ENCODE data around the gene HTT-AS. TPM values are rescaled to one million over a fixed set of nuclear protein-coding genes. Genes with fewer than 3 reads are reported as not detected.
"Not testable (repeated sequence)": the region's sequence is repeated elsewhere in the genome, so short reads cannot be mapped to it uniquely, and the experiment has no call there.

Gene HTT-AS
- not detected for total RNA-seq

DNA sequence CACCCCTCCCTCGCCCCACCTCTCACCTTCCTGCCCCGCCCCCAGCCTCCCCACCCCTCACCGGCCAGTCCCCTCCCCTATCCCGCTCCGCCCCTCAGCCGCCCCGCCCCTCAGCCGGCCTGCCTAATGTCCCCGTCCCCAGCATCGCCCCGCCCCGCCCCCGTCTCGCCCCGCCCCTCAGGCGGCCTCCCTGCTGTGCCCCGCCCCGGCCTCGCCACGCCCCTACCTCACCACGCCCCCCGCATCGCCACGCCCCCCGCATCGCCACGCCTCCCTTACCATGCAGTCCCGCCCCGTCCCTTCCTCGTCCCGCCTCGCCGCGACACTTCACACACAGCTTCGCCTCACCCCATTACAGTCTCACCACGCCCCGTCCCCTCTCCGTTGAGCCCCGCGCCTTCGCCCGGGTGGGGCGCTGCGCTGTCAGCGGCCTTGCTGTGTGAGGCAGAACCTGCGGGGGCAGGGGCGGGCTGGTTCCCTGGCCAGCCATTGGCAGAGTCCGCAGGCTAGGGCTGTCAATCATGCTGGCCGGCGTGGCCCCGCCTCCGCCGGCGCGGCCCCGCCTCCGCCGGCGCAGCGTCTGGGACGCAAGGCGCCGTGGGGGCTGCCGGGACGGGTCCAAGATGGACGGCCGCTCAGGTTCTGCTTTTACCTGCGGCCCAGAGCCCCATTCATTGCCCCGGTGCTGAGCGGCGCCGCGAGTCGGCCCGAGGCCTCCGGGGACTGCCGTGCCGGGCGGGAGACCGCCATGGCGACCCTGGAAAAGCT is at the start of gene HTT-AS, which contains the start of gene HTT:
Gene HTT-AS, minus strand, starts transcription at position 461 of the 768 bp plus-strand sequence.
Gene HTT, plus strand, starts transcription at position 604 of the 768 bp plus-strand sequence. Its CDS starts 145 bp downstream, at position 749.
- peak; percentile 99 for DNase-seq

DNA sequence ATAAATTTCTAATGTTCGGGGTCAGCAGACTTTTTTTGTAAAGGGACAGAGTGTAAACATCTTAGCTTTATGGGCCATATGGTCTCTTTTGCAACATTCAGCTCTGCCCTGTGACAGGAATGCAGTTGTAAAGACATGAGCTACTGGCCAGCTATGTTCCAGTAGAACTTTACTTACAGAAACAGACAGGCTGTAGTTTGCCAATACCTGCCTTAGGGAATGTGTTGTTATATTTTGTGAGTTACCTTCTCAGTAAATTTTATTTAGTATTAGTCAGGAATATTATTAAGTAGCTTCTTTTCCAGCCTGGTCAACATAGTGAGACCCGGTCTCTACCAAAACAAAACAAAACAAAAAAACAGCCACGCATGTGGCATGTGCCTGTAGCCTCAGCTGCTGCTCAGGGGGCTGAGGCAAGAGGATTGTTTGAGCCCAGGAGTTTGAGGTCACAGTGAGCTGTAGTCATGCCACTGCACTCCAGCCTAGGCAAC is 48.9 kb upstream of the HTT-AS start:
- no peak for DNase-seq

DNA sequence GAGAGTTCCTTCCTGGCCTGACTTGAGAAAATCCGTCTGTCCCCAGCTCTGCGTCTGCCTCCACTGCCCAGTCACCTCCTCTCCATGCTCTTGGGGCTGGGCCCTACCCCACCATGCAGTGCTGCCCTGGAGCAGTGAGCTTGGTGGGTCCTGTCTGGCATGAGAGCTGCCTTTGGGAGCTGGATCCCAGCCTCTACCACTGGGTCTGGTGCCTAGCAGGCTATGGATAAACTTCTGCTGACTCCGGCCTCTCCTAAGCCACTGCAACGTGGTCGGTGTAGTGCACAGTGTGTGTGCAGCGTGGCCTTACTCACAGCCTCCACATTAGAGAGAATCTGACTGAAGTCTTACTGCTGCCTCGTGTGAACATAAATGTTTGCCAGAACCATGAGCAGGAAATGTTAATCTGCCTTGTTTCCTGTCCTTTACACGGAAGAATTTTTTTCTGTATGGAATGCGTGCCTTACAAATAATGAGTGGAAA is 47.8 kb upstream of the HTT-AS start:
- no peak for DNase-seq

DNA sequence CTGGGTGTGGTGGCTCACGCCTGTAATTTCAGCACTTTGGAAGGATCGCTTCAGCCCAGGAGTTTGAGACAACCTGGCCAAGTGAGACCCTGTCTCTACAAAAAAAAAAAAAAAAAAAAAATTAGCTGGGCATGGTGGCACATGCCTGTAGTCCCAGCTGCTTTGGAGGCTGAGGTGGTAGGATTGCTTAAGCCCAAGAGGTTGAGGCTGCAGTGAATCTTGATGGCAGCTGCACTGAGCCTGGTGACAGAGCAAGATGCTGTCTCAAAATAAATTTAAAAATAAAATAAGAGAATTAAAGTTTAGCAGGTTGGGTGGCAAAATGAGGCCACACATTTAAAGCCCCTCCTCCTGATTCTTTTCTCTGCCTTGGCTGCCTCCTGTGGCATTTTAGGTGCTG is 47.3 kb upstream of the HTT-AS start:
- no peak for DNase-seq

DNA sequence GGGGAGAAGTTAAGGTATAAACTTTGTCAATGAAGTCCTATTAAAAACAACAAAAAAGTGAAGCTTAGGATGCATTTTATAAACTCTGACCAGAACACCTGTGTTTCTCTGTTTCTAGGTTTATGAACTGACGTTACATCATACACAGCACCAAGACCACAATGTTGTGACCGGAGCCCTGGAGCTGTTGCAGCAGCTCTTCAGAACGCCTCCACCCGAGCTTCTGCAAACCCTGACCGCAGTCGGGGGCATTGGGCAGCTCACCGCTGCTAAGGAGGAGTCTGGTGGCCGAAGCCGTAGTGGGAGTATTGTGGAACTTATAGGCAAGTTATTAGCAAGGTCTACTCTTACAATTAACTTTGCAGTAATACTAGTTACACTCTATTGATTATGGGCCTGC is 46.8 kb upstream of the HTT-AS start:
- no peak for DNase-seq

DNA sequence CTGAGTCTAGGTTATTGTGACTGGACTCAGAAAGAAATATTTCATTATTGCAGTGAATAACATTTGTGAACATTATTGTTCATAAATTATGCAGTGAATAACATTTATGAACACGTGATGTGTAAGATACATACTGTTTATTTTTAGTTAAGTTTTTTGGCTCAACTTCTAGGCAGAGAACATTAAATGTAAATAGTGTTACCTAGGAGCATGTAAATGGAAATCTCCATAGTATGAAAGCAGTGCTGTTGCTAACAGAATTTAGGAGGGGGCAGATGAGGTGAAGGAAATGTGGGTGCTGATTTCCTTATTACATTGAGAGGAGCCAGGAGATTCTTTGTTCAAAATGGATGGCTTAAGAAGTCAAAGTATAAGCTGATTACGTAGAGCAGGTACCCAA is 45.1 kb upstream of the HTT-AS start:
- DNase-seq, result no peak

DNA sequence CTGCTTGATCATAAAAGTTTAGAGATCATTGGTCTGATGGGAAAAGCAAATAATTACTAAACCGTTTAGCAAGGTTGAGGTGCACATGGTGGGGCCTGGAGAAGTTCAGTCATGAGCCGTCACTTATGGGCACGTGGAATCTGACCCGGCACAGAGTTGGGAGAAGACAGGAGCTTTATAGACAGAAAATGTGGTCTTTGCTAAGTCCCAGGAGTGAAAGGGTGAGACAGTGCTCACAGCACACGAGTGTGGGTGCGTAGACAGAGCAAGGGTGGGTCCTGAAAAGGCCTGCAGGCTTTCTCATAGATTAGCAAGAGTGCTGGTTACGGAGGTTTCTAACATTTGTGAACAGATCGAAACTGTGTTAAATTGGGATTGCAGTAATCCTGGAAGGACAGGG is 44.0 kb upstream of the HTT-AS start:
- no peak for DNase-seq

DNA sequence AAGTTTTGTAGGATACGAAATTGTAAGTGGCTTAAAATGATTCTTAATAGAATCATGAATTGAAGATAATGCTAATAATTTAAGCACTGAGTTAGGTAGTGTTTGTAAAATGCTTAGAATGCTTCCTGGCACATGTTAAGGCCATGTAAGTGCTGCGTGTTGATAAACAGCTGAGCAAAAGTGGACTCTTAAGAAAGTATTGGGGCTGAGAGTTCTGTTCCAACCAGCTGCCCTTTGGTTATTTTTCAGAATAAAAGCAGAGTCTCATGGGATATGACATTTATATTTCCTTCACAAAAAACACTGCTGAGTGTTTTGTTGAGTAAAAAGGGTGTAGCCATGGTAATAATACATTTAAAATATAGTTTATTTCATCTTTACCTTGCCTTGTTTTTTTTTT is 42.6 kb upstream of the HTT-AS start:
- no peak for DNase-seq

DNA sequence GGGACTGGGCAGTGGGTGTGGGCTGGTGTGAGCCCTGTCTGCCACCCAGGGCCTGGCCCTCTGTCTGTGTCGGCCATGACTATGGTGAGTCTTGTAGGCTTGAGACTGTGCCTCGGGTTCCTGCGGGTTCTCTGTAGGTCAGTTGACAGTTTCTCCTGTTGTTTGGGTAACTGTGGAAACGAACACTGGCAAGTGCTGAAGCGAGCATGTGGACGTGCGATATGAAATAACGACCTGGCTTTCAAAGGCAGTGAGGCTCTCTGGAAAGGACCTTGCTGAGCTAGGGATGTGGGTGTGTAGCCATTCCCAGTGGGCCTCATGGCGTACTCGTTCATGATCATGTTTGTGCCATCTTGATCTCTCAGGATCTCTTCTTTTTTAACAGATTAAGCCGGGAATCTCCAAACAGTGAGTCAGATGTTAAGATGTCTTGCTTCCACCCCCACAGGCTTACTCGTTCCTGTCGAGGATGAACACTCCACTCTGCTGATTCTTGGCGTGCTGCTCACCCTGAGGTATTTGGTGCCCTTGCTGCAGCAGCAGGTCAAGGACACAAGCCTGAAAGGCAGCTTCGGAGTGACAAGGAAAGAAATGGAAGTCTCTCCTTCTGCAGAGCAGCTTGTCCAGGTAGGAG is 41.4 kb upstream of the HTT-AS start:
- no peak for DNase-seq

DNA sequence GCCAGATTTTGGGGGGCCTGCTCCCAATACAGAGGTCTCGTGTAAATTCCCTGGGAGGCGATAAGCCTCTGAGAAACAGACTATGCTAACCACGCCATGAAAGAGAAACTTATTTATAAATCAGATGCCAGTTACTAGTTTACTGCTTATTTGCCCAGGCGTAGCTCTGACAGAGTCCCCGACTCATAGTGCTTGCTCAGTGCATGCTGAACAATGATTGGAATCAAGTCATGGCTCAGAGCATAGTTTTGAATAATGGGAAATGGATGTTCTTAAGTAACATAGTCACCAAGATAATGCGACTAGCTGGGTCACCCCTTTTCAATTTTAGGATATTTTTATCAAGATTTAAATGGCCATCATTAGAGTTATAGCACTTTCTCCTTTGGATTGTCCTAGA is 40.0 kb upstream of the HTT-AS start:
- no peak for DNase-seq

DNA sequence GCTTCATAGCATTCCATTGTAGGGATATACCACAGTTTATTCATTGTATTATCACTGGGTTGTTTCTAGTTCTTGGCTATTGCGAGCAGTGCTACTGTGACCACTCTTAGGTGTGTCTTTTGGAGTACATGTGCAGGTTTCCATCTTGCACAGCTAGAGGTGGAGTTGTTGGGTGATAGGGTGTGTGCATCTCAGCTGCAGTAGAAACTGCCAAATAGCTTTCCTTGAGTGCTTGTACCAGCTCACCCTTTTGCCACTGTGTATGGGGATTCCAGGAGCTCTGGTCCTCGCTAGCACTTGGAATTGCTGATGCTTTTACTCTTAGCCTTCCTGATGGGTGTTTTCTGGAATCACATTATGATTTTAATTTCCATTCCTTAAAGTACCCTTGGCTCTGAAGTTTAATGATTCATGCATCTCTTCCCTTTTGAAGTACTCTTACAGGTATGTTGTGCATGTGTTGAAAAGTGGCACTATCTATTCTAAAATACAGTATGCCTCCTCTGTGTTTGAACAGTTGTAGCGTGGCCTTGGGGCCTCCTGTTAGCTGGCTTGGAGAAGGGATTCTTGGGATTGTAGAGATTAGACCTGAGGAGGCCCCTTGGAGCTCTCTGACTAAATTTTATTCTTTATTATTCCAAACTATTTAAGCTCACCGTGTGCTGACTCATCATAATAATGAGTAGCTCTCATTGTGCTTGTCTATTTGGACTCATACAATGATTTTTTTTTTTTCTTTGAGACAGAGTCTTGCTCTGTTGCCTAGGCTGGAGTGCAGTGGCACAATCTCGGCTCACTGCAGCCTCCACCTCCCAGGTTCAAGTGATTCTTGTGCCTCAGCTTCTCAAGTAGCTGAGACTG is 38.5 kb upstream of the HTT-AS start:
- DNase-seq, result no peak

DNA sequence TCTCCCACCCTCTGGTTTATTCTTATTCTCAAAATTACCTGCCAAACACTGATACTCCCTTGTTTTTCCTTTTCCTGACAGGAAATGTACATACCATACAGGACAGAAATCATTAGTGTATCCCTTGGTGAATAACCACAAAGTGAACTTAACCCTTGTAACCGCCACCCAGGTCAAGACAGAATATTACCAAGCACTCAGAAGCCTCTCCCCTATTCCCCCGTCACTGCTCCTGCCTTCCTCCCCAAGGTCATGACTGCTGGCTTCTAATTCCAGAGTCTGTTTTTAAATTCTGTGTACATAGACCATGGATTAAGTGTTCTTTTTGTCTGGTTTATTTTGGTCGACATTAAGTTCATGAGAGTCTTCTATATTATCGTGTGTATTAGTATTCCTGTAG is 37.9 kb upstream of the HTT-AS start:
- no peak for DNase-seq

DNA sequence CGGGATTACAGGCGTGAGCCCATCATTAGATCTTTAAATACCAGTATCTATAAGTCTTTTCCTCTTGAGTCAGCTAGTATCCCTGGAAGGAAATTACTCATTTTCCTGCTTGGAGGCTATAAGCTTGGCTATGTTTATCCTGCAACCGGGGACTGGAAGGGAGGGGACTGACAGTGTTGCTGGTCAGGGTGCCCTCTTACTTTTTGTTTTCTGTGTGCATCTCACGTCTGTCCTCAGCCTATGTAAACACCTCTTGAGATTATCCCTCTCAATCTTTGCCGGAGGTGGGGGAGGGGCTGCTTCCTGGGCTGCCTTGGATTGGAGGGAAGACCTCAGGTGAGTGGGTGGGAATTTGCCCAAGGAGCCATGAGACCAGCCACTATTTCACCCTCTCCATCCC is 37.1 kb upstream of the HTT-AS start:
- DNase-seq, result no peak

DNA sequence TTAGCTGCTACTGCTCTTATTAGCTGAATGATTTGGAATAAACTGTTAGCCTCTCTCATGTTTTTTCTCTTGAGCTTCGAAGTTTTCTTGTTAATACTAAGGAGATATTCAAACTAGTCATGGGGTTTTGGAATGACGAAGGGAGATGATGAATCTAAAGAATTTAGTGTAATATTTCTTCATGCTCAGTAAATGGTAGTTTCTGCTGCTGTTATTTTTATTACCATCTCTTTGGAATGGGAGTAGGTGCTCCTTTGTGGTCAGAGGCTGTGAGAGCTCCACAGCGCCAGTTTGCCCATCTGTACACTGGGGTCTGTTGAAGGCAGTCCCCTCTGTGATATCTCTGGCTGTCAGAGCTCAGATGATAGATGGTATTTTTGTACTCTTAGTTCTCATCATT is 33.9 kb upstream of the HTT-AS start:
- DNase-seq, result no peak

DNA sequence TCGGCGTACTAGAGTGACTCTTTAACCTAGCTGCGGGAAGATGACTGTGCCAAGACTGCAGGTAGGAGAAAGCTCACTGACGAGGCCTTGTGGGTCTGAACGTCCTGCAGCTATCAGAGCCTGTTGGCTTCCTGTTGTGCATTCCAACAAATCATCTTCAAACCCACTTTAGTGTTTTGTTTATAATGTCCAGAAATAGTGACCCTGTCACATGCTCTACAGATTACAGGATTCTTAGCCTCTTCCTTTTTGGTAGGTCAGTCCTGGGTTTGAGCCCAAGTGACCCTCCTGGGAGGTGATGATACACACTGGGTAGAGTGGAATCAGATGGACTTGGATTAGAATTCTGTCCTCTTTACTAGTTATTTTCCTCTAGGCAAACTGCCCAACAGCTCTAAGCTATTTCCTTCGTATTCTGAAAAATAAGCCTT is 33.4 kb upstream of the HTT-AS start:
- DNase-seq, result no peak

DNA sequence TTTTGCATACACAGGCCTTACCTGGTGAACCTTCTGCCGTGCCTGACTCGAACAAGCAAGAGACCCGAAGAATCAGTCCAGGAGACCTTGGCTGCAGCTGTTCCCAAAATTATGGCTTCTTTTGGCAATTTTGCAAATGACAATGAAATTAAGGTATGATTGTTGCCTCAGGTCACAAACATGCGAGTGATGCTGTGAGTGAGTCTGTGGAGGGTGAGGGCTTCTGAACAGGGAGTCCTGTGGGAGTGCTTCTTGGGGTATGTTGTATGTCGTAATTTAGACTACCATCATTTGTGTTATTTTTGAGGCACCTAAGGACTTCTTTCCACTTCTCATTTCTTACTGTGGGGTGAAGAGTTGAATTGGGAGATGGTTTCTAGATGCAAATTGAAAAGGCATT is 32.9 kb upstream of the HTT-AS start:
- no peak for DNase-seq

DNA sequence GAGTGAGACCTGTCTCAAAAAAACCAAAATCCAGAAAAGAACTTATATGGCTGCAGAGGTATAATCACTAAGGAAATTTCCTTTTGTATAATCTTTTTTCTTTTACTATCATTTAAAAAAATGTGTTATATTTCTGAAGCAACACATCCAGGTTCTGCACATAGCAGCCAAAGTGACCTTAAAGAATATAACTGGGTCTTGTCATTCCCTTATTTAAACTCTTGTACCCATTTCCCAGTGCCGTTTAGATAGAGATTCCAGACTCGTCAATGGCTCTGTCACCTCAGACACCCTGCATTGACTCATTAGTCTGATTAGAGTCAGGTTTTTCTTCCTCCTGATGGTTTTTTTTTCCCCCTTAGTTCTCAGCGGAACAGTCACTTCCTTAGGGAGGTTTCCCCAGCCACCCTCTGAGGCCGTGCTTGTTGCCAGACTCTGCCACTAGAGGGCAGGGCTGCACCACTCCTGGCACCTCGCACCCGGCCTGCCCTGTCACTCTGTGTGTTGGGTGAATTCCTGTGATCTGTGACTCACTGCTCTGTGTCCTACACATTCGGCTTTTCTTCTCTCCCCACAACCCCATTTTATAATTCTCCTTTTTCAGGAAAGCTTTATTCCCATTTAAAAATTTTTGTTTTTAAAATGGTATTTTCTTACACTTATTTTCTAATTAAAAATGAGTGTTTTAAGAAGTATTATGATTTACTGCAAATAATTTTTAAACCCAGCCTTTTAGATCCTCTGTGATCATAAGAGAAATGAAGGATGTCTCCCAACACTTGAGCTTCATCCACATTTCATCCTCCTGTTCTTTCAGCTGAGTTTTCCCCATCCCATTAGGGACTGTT is 32.2 kb upstream of the HTT-AS start:
- DNase-seq, result peak; percentile 85

DNA sequence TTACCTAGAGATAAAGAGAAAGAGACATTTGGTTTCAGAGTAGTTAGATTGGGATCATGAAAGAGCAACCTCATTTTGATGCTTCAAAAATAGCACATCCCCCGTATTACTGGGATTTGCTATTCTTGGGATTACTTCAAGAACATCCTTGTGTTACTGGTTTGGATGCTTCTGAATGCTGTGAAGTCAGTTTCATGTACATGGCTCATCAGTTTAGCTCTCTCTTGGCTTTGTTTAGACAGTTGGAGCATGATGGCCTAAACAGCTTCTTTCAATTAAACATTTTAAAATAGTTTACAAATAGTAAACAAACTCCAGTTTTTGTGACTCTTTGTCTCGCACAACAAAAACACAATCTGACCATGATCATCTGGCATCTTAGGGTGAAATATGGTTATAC is 24.0 kb upstream of the HTT-AS start:
- no peak for DNase-seq

DNA sequence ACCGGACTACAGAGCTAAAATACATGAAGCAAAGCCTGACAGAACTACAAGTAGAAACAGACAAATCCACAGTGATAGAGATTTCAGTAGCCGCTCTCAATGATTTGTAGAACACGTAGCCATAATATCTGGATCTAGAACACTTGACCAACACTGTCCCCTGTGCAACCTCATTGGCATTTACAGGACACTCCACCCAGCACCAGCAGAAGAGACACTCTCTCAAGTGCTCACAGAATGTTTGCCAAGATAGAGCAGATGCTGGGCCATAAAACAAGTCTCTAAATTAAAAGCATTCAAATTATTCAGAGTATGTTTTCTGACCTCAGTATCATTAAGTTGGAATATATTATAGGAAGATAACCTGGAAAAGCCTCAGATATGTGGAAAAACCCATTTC is 21.9 kb upstream of the HTT-AS start:
- DNase-seq, result no peak

DNA sequence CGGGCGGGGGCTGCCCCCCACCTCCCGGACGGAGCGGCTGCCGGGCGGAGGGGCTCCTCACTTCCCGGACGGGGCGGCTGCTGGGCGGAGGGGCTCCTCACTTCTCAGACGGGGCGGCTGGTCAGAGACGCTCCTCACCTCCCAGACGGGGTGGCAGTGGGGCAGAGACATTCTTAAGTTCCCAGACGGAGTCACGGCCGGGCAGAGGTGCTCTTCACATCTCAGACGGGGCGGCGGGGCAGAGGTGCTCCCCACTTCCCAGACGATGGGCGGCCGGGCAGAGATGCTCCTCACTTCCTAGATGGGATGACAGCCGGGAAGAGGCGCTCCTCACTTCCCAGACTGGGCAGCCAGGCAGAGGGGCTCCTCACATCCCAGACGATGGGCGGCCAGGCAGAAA is 20.4 kb upstream of the HTT-AS start:
- not testable (repeated sequence) for DNase-seq

DNA sequence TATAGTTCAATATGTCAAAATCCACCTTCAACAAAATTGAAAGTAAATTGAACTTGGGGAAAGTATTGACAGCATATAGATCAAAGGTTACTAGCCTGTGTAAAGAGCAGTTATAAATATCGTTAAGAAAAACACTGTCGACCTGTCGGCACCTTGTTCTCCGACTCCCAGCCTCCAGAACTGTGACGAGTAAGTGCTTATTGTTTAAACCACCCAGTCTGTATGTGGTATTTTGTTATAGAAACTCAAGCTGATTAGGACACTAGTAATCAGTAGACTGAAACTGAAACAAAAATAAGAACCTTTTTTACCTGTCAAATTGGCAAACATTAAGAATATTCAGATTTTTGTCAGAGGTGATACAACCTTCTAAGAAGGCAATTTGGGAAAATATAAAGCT is 17.1 kb upstream of the HTT-AS start:
- no peak for DNase-seq
